ENCODE measurements around the gene UHMK1.
"Not testable (repeated sequence)": the region's sequence is repeated elsewhere in the genome, so short reads cannot be mapped to it uniquely, and the experiment has no call there.

UHMK1 gene

GRCh38 chr1:162570718-162571117 is 73.1 kb downstream of the UHMK1 start:
- DNase-seq: no peak

DNA sequence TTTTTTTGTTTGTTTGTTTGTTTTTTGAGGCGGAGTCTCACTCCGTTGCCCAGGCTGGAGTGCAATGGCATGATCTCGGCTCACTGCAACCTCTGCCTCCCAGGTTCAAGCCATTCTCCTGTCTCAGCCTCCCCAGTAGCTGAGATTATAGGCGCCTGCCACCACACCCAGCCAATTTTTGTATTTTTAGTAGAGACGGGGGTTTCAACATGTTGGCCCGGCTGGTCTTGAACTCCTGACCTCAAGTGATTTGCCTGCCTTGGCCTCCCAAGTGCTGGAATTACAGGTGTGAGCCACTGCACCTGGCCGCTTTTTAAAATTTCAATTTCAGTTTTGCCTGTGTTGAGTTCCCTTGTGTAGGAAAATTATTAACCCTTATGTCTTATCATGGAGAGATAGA is 73.5 kb downstream of the UHMK1 start:
- not testable (repeated sequence) for DNase-seq

DNA sequence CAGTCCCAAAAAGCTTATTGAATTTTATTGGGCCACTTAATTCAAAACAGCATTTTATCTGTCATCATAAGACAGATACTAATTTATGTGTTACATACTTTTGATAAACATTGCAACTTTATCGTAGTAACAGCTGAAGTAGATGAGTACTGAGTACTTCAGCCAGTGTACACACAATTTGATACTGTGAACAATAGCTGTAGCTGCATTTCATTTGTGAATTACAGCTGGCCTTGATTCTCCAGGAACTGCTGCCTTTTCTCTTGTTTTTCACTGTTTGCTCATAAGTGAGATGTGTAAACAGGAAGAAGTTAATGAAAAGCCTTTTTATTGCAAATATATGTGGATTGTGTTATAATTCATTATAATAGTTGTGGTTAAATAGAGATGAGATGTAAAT is 74.1 kb downstream of the UHMK1 start:
- no peak for DNase-seq

GRCh38 chr1:162573136-162573535 is 75.5 kb downstream of the UHMK1 start:
- no peak for DNase-seq

DNA sequence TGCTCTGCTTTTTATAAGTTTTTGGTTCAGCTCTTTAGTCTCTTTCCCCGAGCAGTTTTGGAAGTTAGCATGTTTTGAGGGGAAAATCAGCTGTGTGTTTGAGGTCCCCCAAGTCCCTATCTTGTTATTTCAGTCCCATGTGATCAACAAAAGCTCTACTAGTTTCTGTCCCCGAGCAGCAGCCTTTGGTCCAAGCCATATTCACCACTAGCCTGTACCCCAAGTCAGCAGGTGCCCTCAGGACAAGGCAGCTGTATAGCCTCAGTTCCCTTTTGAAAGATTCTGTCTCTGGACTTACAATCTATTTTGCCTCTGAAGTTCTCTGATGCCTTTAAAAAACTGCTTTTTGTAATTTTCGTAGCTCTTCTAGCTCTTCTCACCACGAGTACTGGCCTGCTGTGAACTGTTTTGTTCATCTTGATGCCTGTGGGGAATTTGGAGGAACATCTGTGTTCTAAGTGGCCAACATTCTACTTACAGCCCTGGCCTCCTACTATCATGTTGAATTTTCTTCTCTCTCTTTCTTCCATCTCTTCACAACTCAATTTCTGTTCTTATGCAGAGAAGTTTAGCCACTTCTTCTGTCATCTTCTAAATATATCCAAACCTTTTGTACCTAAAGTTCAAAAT is 80.6 kb downstream of the UHMK1 start:
- no peak for DNase-seq

- DNase-seq: no peak
Measured at GRCh38 chr1:162578936-162579335, 81.3 kb downstream of the UHMK1 start.
